Subcutaneous abdominal adipose tissue (tissue), 5 donors: ENCODE results near the gene EFL1.
"Not testable (repeated sequence)": the region's sequence is repeated elsewhere in the genome, so short reads cannot be mapped to it uniquely, and the experiment has no call there.

Experiments used
- H3K27ac ChIP-seq: one replicate; pipeline ENCODE4 v1.7.0; 2013; ENCODE audit warnings: low read depth, mild to moderate bottlenecking, inconsistent platforms, low read length, moderate library complexity
- H3K27me3 ChIP-seq, 5 donors: one replicate each; pipeline ENCODE4 v1.7.0; 2013; ENCODE audit warnings: low read length in 5 of 5, inconsistent platforms in 1 of 5; ENCODE audit not compliant: control insufficient read depth in 5 of 5, insufficient read depth in 4 of 5
- H3K36me3 ChIP-seq, 5 donors: one replicate each; pipeline ENCODE4 v1.7.0; 2013; ENCODE audit warnings: low read length in 5 of 5; ENCODE audit not compliant: control insufficient read depth in 5 of 5, insufficient read depth in 5 of 5
- H3K4me1 ChIP-seq, 5 donors: one replicate each; pipeline ENCODE4 v1.7.0; 2013; ENCODE audit warnings: low read length in 5 of 5, mild to moderate bottlenecking in 3 of 5, moderate library complexity in 1 of 5; ENCODE audit not compliant: control insufficient read depth in 5 of 5, insufficient read depth in 5 of 5
- H3K4me3 ChIP-seq, 5 donors: one replicate each; pipeline ENCODE4 v1.7.0; 2013; ENCODE audit warnings: low read length in 5 of 5, low read depth in 1 of 5
- H3K9ac ChIP-seq, 5 donors: one replicate each; pipeline ENCODE4 v1.7.0; 2013; ENCODE audit warnings: low read length in 5 of 5, mild to moderate bottlenecking in 4 of 5, moderate library complexity in 3 of 5
- H3K9me3 ChIP-seq, 5 donors: one replicate each; pipeline ENCODE4 v1.7.0; 2013; ENCODE audit warnings: low read length in 5 of 5; ENCODE audit not compliant: control insufficient read depth in 5 of 5
- donor health status: healthy.
- donor health status: healthy.
- donor health status: healthy.
- donor health status: healthy.
- donor health status: healthy.

Gene EFL1

GRCh38 chr15:82243644-82244043, 18.9 kb downstream of the EFL1 start:
- not testable (repeated sequence) for H3K4me3 ChIP-seq, H3K4me1 ChIP-seq, H3K27me3 ChIP-seq, H3K9me3 ChIP-seq, H3K9ac ChIP-seq, H3K27ac ChIP-seq
- H3K36me3 ChIP-seq = peaks cover 12 to 30% (median 29%) of the 10 kb centered on the region in 5 donors

GRCh38 chr15:82241836-82242499, 20.6 kb downstream of the EFL1 start:
- H3K4me3 ChIP-seq, H3K27ac ChIP-seq, H3K9me3 ChIP-seq, H3K4me1 ChIP-seq, H3K9ac ChIP-seq, H3K27me3 ChIP-seq: not testable (repeated sequence)
- H3K36me3 ChIP-seq = peaks cover 12 to 39% (median 31%) of the 10 kb centered on the region in 5 donors

GRCh38 chr15:82239685-82240391, 22.7 kb downstream of the EFL1 start:
- peaks cover 12 to 37% (median 28%) of the 10 kb centered on the region in 5 donors for H3K36me3 ChIP-seq
- no peaks in the 10 kb centered on the region for H3K9me3 ChIP-seq
- no peak overlapping the region for H3K27ac ChIP-seq
- no peaks in the 10 kb centered on the region for H3K4me1 ChIP-seq
- H3K9ac ChIP-seq = no peak overlapping the region
- H3K4me3 ChIP-seq = no peak overlapping the region
- no peaks in the 10 kb centered on the region for H3K27me3 ChIP-seq

- H3K4me1 ChIP-seq, H3K27me3 ChIP-seq, H3K4me3 ChIP-seq, H3K9ac ChIP-seq, H3K27ac ChIP-seq, H3K9me3 ChIP-seq: not testable (repeated sequence)
- H3K36me3 ChIP-seq = peaks cover 12 to 29% (median 25%) of the 10 kb centered on the region in 5 donors
These were observed 24.5 kb downstream of the EFL1 start for GRCh38 chr15:82237944-82238534.

GRCh38 chr15:82231842-82232241, 30.7 kb downstream of the EFL1 start:
- Histone ChIP-seq H3K36me3 (peaks cover 10 to 26% (median 18%) of the 10 kb centered on the region in 5 donors), H3K27me3 (no peaks in the 10 kb centered on the region), H3K9ac (no peak overlapping the region), H3K4me1 (no peaks in the 10 kb centered on the region), H3K27ac (no peak overlapping the region), H3K4me3 (no peak overlapping the region), H3K9me3 (no peaks in the 10 kb centered on the region)

GRCh38 chr15:82231233-82231632, 31.3 kb downstream of the EFL1 start:
- Histone ChIP-seq H3K36me3 (peaks cover 13 to 32% (median 23%) of the 10 kb centered on the region in 5 donors), H3K27ac (no peak overlapping the region)

GRCh38 chr15:82228750-82229149, 33.8 kb downstream of the EFL1 start:
- no peaks in the 10 kb centered on the region for H3K27me3 ChIP-seq
- no peaks in the 10 kb centered on the region for H3K4me1 ChIP-seq
- H3K4me3 ChIP-seq = no peak overlapping the region
- no peaks in the 10 kb centered on the region for H3K9me3 ChIP-seq
- H3K36me3 ChIP-seq = peaks cover 13 to 31% (median 25%) of the 10 kb centered on the region in 5 donors
- H3K9ac ChIP-seq = no peak overlapping the region
- no peak overlapping the region for H3K27ac ChIP-seq

More at GRCh38 chr15:82231233-82231632, 31.3 kb downstream of the EFL1 start:
- Histone ChIP-seq H3K9ac (no peak overlapping the region), H3K27me3 (no peaks in the 10 kb centered on the region), H3K9me3 (no peaks in the 10 kb centered on the region), H3K4me3 (no peak overlapping the region), H3K4me1 (no peaks in the 10 kb centered on the region)

- H3K4me3 ChIP-seq, H3K9me3 ChIP-seq, H3K4me1 ChIP-seq, H3K9ac ChIP-seq, H3K27ac ChIP-seq, H3K27me3 ChIP-seq: not testable (repeated sequence)
- peaks cover 9 to 21% (median 11%) of the 10 kb centered on the region in 5 donors for H3K36me3 ChIP-seq
These were observed 41.0 kb downstream of the EFL1 start for GRCh38 chr15:82221535-82221934.

GRCh38 chr15:82216092-82216491, 46.4 kb downstream of the EFL1 start:
- not testable (repeated sequence) for H3K4me1 ChIP-seq, H3K27ac ChIP-seq, H3K9me3 ChIP-seq, H3K4me3 ChIP-seq, H3K27me3 ChIP-seq, H3K9ac ChIP-seq
- H3K36me3 ChIP-seq = peaks cover 11 to 26% (median 16%) of the 10 kb centered on the region in 5 donors

- H3K36me3 ChIP-seq = peaks cover 3 to 12% (median 7%) of the 10 kb centered on the region in 5 donors
- H3K4me3 ChIP-seq, H3K27me3 ChIP-seq, H3K4me1 ChIP-seq, H3K9ac ChIP-seq, H3K27ac ChIP-seq, H3K9me3 ChIP-seq: not testable (repeated sequence)
These were observed 50.3 kb downstream of the EFL1 start for GRCh38 chr15:82212201-82212600.
